Measurements from ENCODE around the gene TPGS1.

GRCh38 chr19:474126-475078 lies 32.9 kb upstream of the TPGS1 start:
- TF ChIP-seq CTCF (IDR thresholded peaks at IDR 0.05) (no peak), POLR2A (IDR thresholded peaks at IDR 0.05) (no peak)

Measured in testis (tissue), 2 donors.